ENCODE results near the gene PLIN4.

PLIN4 gene

DNA sequence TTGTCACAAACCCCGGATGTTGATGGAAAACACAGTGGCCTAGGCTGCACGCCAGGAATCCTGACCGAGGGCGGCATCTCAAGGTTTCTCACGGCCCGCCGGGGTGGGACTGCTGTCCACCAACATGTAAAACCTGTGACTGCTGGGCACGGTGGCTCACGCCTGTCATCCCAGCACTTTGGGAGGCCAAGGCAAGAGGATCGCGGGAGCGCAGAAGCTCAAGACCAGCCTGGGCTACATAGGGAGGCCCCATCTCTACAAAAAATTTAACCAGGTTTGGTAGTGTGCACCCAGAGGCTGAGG is 11.2 kb downstream of the PLIN4 start:
- no peak for DNase-seq (ENCODE audit: extremely low read depth, low read depth)
- TF ChIP-seq, protein P1, sequence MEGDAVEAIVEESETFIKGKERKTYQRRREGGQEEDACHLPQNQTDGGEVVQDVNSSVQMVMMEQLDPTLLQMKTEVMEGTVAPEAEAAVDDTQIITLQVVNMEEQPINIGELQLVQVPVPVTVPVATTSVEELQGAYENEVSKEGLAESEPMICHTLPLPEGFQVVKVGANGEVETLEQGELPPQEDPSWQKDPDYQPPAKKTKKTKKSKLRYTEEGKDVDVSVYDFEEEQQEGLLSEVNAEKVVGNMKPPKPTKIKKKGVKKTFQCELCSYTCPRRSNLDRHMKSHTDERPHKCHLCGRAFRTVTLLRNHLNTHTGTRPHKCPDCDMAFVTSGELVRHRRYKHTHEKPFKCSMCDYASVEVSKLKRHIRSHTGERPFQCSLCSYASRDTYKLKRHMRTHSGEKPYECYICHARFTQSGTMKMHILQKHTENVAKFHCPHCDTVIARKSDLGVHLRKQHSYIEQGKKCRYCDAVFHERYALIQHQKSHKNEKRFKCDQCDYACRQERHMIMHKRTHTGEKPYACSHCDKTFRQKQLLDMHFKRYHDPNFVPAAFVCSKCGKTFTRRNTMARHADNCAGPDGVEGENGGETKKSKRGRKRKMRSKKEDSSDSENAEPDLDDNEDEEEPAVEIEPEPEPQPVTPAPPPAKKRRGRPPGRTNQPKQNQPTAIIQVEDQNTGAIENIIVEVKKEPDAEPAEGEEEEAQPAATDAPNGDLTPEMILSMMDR (IDR thresholded peaks at IDR 0.05; ENCODE audit: low read depth, low read length): no peak

DNA sequence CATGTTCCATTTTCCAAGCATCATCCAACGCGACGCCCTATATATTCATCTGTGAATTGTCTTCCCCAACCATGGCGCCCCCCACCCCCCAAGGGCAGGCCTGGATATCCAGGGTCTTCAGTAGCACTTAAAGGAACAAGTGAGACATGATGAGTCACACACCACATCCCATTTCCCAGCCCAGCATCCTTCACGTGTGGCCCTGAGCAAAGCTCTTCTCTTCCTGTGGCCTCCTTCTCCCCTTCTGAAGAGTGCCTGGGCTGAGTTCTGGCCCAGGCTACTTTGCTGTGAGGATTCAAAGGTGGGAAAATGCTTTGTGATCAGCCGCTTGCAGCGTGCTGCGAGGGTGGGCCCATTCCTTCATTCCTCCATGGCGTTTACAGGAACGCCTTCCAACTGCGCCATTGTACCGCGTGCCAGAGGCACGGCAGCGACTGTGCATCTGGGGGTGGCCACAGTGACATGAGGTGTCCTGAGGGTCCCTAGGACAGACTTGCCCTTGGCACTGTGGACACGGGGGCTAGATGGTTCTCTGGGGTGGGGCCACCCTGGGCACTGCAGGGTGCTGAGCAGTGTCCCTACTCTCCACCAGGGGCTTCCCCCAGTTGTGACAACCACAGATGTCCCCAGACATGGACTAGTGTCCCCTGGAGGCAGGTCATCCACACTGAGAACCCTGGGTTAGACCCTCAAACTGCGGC is 11.7 kb downstream of the PLIN4 start:
- TF ChIP-seq, protein P1 (IDR thresholded peaks at IDR 0.05; ENCODE audit: low read depth, low read length): no peak
- DNase-seq (ENCODE audit: extremely low read depth, low read depth): no peak

DNA sequence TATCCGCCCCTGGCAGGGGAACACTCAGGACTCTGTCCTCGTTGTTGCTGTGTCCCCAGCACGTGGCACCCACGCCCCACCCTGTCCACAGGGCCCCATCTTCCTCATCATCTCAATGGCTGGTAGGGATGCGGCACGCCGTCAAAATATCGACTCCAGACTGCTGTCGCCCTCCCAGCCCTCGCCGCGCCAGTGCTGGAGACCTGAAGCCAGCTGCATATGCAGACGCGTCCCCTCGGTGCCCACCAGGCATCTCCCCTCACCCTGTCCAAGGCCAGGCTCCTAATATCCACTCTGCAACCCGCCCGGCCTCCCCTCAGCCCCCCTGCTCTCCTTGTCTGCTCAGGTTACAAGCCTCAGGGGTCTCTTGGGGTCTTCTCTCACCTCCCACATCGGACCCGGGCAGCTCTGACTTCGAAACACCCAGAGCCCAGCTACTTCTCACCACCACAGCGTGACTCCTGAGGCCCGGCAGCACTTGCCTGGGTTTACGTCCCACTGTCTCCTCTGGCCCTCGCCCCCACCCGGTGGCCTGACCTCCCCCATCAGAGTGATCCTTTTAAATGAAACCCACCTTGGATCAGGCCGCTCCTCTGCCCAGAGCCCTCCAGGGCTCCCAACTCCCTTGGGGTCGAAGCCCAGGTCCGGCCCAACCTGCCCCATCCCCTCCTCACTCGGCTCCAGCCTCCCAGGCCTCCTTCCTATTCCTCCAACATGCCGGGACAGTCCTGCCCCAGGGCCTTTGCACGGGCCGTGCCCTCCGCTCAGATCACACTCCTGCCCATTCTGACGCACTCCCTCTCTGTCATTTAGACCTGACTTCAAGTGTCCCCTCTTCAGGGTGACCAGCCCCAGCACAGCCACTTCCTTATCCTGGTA is 12.5 kb downstream of the PLIN4 start:
- DNase-seq (ENCODE audit: extremely low read depth, low read depth): no peak
- TF ChIP-seq, protein P1 (IDR thresholded peaks at IDR 0.05; ENCODE audit: low read depth, low read length): no peak

DNA sequence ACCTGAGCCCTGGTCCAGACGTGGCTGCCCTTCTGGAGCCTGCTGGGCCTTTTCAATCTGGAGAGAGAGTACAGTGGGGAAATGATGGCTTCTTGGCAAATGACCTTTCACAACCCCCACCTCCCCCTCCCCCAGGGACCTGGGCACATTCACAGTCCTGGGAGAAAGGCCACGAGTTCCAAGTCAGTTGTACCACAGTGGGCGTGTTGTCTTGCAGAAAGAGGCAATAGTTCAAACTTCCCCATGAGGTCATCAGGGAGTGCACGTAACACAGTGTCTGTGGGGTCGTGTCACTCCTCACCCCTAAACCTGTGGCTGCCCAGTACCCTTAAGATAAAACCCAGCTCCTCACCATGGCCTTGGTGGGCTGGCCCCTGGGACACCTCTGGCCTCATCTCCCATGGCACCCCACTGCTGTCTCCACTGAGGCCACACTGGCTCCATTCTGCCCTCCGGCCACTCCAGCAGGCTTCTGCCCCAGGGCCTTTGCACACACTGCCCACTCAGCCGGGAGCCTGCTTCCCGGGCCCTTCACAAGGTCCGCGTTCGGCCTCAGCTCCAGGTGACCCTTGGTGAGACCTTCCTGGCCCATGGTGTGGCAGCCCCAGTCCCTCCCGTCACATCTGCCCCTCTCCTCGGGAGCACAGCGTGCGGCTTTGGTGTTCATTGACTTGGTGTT is 13.3 kb downstream of the PLIN4 start:
- no peak for DNase-seq (ENCODE audit: extremely low read depth, low read depth)
- TF ChIP-seq, protein P1 (IDR thresholded peaks at IDR 0.05; ENCODE audit: low read depth, low read length): no peak

DNA sequence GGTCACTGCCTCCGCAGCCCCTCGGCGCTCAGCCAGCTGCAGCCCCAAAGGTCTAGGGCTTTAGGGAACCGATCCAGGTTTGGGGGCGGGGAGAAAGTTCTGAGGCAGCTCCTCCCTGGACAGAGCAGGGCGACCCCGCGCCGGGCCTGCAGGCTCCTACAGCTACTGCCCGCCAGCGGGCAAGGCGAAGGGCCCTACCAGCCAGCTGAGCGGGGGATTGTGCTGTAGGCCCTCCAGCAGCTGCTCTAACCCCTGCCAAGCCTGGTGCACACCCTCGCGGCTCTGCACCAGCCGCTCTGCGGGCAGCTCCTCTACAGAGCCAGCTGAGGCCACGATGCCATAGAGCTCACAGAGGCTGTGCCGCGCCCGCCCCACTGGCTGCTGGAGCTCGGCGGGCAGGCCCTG is 14.0 kb downstream of the PLIN4 start:
- TF ChIP-seq, protein P1 (IDR thresholded peaks at IDR 0.05; ENCODE audit: low read depth, low read length): no peak
- DNase-seq (ENCODE audit: extremely low read depth, low read depth): no peak

DNA sequence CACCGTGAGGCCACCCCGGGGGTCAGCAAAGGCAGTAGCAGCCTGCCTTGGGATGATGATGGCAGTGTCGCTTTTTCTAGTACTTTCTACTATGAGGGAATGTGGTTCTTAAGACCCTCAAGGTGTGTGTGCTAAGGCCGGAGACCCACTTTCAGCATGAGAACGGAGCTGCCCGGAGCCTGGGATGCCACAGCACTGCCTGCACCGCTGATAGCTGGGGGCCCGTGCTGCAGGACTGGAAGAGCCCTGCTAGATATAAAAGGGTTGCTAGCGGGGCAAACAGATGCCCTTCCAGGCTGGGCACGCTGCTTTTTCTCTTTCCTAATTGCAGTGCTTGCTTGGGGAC is 14.5 kb downstream of the PLIN4 start:
- DNase-seq (ENCODE audit: extremely low read depth, low read depth): no peak
- TF ChIP-seq, protein P1 (IDR thresholded peaks at IDR 0.05; ENCODE audit: low read depth, low read length): no peak
